HG03442 (cell line): ENCODE measurements around the gene ZNF532.
"Not testable (repeated sequence)": the region's sequence is repeated elsewhere in the genome, so short reads cannot be mapped to it uniquely, and the experiment has no call there.

Experiments used
- ATAC-seq: cut with Tn5 transposase; IDR thresholded peaks from one replicate; pipeline ENCODE4 v1.9.1; 2021; ENCODE audit warnings: mild to moderate bottlenecking, moderate library complexity; ENCODE audit not compliant: unreplicated experiment

Gene ZNF532

DNA sequence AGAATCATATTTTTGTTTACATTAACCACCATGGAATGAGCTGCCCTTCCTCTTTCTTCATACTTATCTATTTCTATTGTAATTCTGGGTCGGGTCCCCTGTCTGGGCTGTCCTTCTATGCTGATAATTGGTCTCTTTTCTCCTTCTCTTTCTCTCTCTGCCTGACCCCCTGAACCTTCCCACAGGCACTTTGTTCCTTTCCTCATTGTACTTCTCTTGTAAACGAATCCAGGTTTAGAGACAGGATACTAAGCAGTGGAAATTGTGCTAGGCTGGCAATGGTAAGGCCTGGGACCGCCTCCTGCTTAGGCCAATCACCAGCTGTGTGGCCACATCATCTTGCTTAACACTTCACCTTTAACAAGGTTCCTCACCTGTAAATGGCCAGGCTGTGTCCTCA is 137.0 kb downstream of the ZNF532 start:
- ATAC-seq, result no peak

DNA sequence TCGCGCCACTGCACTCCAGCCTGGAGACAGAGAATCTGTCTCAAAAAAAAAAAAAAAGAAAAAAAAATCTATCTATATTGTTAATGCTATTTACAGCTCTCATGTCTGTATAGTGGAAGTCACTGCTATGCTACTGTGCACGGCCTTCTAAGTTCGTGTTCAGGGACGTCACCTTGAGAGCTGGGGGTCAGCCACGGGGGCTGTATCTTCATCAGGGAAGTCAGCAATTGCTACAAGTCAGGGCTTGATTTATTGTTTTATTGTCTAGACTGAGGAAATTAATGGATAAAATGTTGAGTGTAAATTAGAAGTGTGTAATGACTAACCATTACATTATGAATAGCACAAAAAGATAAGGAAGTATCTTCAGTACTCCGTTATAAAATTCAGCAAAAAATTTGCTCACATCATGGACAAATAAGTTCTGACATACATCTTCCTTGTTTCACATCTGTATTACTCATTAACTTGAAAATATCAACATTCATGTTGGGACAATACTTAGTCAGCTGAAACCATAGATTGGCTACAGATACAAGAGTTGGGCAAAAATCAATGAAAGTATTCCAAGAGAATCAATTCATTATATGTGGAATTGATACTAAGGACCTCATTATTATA is 138.4 kb downstream of the ZNF532 start:
- ATAC-seq, result no peak

DNA sequence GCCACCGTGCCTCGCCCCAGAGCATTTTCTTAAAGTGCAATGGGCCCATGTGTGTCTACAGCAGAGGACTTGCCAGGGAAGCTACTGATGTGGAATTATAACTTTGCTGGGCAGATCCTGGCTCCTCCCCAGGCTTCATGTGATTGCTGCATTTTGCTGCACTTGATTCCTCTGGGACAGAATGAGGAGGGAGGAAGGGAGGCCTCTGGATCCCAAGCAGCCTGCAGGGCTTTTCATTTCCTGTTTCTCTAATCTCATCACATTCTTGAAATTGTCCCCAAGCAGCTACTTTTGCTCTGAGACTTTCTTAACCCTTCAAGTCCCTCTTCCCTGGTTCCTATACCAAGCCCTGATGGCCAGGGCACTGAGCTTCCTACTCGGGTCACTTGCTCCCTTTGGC is 140.6 kb downstream of the ZNF532 start:
- ATAC-seq, result no peak

DNA sequence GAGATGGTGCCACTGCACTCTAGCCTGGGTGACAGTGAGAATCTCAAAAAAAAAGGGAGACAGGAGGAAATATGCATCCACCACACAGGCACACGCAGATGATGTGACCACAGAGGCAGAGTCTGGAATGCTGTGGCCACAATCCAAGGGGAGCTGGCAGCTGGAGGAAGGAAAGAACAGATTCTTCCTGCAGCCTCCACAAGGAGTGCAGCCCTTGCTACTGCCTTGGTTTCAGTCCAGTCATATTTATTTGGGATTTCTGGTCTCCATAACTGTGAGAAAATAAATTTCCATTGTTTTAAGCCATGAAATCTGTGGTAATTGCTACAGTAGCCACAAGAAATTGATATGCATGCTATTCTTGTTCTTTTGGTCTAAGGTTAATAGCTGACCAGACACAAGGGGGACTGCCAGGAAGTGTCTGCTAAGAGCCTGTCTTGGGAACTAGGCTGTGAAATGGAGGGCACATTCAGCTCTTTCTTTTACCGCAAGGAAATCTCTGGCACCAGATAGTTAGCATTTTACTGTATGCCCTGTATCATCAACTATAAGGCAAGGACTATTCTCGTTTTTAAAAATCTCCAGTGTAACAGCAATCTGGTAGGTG is 141.9 kb downstream of the ZNF532 start:
- ATAC-seq, result no peak

DNA sequence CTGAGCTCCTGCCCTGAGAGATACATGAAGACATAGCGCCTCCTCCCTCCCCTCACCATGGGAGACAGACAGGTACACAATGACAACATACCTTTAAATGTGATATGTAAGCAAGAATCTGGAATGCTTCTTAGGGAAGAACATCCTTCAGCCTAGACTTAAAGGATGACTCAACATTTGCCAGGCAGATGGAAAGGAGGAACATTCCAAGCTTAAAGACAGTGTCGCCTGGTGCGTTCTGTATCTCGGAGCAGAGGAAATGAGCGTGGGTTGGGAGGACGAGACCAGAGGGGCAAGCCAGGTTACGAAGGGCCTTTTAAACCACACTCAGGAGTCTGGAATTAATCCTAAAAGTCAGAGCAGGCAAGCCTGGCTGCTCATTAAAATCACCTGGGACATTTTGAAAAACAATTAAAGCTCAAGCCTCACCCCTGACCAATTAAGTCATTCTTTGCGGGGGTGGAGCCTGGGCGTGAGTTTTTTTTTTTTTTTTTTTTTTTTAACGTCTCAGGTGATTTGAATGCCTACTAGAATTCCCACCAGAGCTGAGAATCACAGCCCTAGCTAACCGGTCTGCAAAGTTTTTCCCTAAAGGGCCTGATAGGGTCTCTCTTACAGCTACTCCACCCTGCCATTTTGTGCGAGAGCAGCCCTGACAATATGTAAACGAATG is 143.8 kb downstream of the ZNF532 start:
- ATAC-seq, result no peak

DNA sequence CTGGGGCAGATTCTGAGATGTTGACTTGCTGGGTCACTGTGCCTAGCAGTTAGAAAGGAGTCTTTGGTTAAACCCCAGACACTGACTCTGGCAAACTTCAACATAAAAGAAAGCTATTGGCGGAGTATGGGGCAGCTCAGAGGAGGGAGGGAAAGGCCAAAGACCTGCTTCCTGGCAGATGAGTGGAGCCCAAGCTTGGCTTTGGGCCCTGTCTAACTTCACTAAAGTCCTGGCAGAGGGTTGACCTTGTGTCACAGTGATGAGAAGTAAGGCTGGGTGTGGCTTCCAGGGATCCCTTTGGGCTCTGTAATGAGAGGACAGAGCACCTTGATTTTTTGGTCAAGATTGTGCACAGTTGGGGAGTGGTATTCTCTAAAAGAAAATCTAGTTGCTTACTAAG is 145.2 kb downstream of the ZNF532 start:
- ATAC-seq, result no peak

DNA sequence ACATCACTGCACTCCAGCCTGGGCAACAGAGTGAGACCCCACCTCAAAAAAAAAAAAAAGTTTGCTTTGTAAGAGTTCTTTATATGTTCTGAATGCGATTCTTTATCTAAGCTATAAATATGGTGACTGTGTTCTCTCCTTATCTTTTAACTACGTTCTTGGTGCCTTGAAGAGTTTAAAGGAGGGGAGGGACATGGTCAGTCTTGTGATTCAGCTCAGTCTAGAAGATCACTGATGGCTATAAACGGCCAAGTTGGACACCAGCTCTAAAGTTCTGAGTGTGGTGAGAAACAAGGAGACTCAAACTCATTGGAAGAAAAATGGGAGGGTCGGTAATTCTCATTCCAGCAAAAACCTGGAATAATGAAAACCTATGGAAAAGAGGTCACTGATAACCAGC is 146.6 kb downstream of the ZNF532 start:
- no peak for ATAC-seq

DNA sequence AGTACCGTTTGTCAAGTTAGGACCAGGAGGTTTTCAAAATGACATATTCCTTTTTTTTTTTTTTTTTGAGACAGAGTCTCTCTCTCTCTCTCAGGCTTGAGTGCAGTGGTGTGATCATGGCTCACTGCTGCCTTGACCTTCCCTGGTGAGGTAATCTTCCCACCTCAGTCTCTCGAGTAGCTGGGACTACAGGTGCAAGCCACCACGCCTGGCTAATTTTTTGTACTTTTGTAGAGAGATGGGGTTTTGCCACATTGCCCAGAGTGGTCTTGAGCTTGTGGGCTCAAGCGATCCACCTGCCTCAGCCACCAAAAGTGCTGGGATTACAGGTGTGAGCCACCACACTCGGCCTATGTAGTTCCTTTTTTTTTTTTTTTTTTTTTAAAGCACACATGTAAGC is 147.1 kb downstream of the ZNF532 start:
- ATAC-seq, result no peak

DNA sequence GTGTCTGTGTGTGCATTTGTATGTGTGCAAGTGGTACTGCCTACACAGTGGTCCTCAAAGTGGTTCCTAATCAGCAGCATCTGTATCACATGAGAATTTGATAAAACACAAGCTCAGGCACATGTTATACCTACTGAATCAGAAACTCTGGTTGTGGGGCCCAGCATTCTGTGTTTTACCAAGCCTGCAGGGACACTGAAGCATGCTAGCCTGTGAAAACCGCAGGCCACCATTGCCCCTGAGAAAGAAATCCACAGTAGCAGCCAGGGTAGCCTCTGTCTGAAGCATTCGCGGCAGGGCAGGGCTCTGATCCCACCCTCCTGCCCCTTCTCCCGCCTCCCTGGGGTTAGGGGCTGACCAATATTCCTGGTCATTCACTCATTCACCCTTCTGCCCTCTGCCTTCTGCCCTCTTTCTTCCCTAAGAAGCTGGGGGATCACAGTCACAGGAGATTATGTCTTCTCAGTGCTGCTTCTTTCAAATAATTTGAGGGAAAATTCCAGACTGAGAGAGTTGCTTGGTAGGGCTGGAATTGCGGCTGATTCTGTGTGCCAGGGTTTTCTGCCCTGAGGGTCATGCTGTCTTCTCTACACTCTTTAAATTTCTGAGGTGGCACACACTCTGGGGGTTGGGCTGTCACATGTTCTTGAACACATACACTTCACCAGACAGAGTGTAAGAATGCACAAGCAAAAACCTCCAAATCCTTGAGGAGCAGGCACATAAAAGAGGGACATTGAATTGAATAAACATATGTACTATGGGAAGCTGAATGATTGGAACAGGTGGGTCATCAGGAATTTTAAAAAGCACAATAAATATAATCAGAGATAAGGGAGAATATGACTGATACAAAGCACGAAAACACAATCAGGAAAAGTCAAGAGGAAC is 148.4 kb downstream of the ZNF532 start:
- ATAC-seq, result no peak

DNA sequence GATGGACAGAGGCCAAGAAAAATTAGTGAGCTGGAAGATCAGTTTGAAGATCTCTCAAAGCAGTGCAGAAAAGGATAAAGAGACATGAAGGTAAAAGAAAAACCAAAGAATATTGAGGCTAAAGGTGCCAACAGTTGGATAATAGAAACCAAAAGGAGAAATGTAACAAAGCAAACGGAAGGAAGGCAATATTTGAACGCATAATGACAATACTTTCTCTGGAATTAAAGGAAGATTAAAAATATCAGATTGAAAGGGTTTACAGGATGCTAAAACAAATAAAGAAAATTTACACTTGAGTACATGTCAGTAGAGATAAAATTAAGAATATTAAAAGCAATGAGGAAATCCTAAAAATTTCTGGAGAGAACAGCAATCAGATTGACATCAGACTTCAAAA is 149.1 kb downstream of the ZNF532 start:
- ATAC-seq, result no peak

DNA sequence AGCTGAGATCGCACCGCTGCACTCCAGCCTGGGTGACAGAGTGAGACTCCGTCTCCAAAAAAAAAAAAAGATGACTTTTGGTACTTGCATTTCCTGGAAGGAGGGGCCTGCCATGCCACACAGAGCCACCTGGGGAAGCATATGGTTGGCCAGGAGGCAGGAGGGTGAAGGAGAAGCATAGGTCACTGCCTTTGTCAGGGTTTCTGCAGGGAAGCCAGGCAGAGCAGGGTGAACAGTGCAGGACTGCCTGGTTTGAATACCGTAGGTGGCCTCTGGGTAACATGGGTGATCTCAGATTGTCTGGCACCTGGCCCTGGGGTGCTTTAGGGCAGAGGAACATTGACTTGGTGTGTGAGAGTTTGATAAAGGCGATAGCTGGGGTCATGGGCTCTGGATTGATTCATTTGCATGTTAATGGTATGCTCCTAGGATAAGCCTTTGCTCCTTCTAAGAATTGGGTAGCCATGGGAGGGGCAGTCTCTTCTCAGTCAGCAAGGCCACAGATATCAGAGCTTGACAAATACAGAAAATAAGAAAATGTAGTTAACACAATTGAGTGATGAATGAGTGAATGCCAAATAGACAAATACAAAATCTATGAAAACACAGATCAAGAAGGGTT is 151.0 kb downstream of the ZNF532 start:
- ATAC-seq, result no peak

DNA sequence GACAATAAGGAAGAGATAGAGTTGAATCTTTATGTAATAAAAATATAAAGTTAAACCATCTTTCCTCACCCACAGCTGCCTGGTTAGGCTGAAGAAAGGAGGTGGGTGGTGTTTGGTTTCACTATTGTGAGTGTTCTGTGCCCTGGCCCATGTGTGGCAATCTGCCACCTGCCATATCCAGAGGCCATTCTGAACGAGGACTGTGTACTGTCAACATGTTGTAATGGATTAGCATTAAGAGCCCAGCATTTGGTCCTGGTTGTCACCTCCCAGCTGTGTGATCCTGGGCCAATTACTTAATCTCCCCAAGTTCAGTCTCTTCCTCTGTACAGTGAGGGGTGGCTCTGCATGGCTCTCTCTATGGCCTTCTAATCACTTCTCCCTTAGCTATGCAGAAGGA is 156.8 kb downstream of the ZNF532 start:
- no peak for ATAC-seq

DNA sequence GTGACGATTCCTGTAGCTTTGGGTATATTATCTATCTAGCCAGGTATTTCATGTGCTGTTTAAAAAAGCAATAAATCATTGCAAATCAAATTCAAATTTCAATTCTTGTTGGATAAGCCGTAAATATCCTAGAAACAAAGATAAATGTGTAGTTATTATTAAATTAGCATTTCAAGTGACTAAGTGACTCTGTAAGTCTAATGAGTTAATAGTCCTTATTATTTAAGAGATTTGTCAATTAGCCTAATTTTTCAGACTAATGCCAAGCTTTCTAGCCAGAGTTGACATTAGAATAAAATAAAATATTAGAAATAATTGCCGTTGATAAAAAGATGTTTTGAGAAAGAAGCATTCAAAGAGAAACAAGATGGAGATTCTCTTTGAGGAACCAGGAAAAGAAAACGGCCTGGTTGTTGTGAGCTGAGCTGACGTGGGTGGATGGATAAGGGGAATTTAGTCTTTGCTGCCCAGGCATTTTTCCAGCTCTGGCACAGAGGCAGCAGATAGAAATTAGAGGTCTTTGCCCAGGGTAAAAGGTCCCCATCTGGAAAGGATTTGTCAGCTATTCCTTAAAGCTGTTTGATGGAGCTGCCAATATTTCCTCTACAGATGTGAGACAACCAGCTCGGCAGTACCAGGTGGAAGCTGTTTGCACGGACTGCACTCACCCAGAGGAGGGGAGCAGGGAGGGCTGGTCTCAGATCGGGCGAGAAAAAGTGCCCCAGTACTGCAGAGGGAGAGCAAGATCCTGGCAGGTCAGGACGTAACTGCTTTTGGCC is 157.7 kb downstream of the ZNF532 start:
- ATAC-seq, result no peak

DNA sequence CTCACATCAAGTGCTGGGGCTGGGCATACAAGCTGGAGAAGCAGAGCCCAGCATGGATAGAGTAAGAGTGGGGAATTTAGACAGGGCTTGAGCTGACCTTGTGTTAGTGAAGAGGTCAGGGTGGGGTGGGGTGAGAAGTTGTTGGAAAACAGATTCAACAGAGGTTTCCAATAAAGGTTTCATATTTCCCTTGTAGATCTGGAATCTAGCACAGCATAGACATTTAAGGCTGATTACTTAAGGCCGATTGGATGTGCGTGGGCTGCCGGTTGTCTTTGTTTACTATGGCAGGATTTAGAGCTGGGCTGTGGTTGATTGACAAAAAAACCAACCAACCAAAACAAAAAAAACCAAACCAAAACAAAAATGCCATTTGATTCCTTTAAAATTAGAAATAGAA is 160.2 kb downstream of the ZNF532 start:
- no peak for ATAC-seq

DNA sequence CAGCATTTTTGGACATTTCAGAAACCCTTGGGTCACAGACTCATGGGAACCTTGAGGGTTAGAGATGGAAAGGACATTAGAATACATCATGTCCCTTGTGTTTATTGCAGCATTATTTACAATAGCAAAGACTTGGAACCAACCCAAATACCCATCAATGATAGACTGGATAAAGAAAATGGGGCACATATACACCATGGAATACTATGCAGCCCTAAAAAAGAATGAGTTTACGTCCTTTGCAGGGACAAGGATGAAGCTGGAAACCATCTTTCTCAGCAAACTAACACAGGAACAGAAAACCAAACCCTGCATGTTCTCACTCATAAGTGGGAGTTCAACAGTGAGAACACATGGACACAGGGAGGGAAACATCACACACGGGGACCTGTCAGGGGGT is 160.9 kb downstream of the ZNF532 start:
- not testable (repeated sequence) for ATAC-seq

DNA sequence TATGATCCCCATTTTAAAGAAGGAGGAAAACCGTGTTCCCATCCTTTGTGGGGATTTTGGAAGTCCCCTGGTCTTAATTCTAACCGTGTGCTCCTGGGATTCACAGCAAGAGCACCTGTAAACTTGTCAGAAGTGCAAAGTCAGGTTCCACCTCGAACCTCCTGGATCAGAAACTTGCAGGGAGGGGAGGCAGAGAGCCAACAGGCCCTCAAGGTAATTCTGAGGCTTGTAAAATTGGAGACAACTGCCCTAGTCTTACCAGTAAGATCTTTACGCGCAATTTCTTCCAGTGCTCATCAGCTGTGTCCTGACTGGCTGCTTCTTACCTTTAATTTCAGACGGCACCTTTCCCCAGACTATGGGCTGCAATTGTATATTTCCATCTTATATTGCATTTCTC is 161.7 kb downstream of the ZNF532 start:
- no peak for ATAC-seq

DNA sequence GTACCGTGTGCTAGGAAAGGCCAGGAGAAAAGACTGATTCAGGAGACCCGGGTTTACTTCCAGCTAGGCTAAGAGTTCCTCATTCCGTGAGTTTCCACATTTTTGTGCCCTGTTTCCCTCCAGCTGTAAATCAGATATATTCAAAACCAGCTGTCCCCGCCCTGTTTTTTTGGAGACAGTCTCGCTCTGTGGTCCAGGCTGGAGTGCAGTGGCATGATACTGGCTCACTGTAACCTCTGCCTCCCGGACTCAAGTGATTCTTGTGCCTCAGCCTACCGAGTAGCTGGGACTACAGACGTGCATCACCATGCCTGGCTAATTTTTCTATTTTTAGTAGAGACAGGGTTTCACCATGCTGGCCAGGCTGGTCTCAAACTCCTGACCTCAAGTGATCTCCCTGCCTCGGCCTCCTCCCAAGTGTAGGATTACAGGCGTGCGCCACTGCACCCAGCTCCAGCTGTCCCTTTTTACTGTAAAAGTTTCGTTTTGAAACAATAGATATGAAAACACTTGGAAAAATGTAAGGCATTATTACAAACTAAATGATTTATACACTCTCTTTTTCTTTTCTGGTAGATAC is 162.2 kb downstream of the ZNF532 start:
- ATAC-seq, result no peak

DNA sequence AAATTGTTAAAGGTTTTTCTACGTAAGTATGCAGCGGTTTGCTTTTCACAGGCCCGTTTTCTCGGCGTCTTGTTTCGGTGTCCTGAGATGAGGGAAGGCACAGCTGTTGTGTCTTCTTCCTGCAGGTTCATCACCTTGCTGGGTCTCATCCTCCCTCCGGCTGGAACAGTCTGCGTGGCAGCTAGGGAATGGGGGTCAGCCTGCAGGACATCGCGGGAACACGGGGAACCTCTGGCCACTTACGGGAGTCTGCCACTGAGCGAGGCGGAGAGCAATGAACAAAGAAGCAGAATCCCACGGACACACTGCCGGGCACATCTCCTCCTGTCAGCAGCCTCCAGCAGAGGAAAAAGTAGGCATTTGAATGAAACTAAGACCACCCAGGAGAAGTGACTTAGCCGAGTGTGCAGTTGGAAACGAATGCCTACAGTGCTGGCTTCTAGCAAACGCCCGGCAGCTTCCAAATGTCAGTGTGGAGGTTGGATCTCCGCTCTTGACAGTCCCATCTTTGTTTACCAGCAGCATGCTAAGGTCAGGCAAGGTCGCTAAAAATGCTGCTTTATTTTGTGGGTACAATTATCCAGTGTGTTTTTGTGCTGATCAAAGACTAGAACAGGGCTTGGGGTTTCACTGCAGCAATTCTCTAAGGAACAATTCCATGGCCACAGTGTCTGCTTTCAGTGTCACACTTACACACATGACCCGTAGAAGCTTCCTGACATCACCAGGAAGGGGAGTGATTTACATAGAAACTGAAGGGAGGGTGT is 165.2 kb downstream of the ZNF532 start:
- no peak for ATAC-seq

DNA sequence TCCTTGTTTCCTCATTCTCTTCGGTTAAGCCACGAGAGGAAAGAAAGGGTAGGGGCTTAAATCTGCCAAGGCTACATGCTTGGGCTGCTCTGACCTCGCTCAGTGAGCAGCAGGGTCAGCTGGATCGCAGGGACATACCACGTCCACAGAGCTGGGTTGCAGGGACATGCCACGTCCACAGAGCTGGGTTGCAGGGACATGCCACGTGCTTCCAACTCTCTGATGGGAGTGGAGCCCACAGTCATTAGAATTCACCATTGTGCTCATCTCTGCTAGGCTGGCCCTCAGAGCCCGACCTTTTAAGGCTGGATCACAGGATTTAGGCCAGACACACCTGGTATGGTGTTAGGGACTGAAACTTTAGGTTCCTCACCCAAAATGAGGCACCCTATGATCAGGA is 167.6 kb downstream of the ZNF532 start:
- no peak for ATAC-seq
